ENCODE results near the gene TRIM43.
"Not testable (repeated sequence)": the region's sequence is repeated elsewhere in the genome, so short reads cannot be mapped to it uniquely, and the experiment has no call there.

DNA sequence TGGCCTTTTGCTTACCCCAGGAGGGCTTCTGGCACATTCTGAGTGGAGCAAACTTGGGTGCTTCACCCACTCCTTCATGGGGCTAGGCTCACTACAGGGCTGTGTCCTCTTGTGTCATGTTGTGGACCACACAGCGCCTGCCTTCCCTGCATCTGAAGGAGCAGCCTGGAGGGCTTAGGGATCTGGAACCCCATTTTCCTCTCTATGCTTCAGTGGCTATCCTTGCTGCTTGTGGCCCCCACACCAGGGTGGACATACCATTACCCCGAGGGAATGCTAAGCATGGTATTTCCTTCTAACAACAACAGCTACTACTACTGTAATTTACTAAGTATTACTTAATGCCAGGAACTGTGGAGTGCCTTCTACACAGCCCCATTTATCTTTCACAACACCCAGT lies 50.6 kb downstream of the TRIM43 start:
- TF ChIP-seq, protein P1, sequence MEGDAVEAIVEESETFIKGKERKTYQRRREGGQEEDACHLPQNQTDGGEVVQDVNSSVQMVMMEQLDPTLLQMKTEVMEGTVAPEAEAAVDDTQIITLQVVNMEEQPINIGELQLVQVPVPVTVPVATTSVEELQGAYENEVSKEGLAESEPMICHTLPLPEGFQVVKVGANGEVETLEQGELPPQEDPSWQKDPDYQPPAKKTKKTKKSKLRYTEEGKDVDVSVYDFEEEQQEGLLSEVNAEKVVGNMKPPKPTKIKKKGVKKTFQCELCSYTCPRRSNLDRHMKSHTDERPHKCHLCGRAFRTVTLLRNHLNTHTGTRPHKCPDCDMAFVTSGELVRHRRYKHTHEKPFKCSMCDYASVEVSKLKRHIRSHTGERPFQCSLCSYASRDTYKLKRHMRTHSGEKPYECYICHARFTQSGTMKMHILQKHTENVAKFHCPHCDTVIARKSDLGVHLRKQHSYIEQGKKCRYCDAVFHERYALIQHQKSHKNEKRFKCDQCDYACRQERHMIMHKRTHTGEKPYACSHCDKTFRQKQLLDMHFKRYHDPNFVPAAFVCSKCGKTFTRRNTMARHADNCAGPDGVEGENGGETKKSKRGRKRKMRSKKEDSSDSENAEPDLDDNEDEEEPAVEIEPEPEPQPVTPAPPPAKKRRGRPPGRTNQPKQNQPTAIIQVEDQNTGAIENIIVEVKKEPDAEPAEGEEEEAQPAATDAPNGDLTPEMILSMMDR (IDR thresholded peaks at IDR 0.05; ENCODE audit: borderline replicate concordance, extremely low read depth, low read length, poor library complexity, severe bottlenecking) = not testable (repeated sequence)
- not testable (repeated sequence) for TF ChIP-seq EZH2 (IDR thresholded peaks at IDR 0.05; ENCODE audit: borderline replicate concordance, low read depth, low read length, severe bottlenecking)
